ENCODE data around the gene RIT2.

RIT2 gene

GRCh38 chr18:43115076-43115921, at the start of gene RIT2:
RIT2 (minus strand) TSS chr18:43115685.
- no peak for DNase-seq

GRCh38 chr18:43161528-43161927, 46.0 kb upstream of the RIT2 start:
- no peak for DNase-seq

GRCh38 chr18:43160509-43160908, 45.0 kb upstream of the RIT2 start:
- no peak for DNase-seq

GRCh38 chr18:43159926-43160325, 44.4 kb upstream of the RIT2 start:
- DNase-seq = no peak

- no peak for DNase-seq
Measured at GRCh38 chr18:43159086-43159770, 43.7 kb upstream of the RIT2 start.

GRCh38 chr18:43158381-43158780, 42.9 kb upstream of the RIT2 start:
- DNase-seq = no peak

GRCh38 chr18:43155842-43156241, 40.4 kb upstream of the RIT2 start:
- no peak for DNase-seq

GRCh38 chr18:43148231-43148630, 32.7 kb upstream of the RIT2 start:
- DNase-seq = no peak

- DNase-seq = no peak
Measured at GRCh38 chr18:43141208-43141607, 25.7 kb upstream of the RIT2 start.

- no peak for DNase-seq
Measured at GRCh38 chr18:43139288-43139946, 23.9 kb upstream of the RIT2 start.

- DNase-seq = no peak
Measured at GRCh38 chr18:43134876-43135275, 19.4 kb upstream of the RIT2 start.

GRCh38 chr18:43130716-43131260, 15.3 kb upstream of the RIT2 start:
- no peak for DNase-seq

- DNase-seq = no peak
Measured at GRCh38 chr18:43129946-43130524, 14.6 kb upstream of the RIT2 start.

GRCh38 chr18:43125471-43125870, 10.0 kb upstream of the RIT2 start:
- DNase-seq = no peak

GRCh38 chr18:43122955-43123354, 7.5 kb upstream of the RIT2 start:
- no peak for DNase-seq

- no peak for DNase-seq
Measured at GRCh38 chr18:43116699-43117294, 1.3 kb upstream of the RIT2 start.

GRCh38 chr18:43113220-43113895, 2.1 kb downstream of the RIT2 start:
- no peak for DNase-seq

GRCh38 chr18:43108882-43109281, 6.6 kb downstream of the RIT2 start:
- no peak for DNase-seq

GRCh38 chr18:43108469-43108868, 7.0 kb downstream of the RIT2 start:
- DNase-seq = no peak

- no peak for DNase-seq
Measured at GRCh38 chr18:43093646-43094045, 21.8 kb downstream of the RIT2 start.

GRCh38 chr18:43092539-43092938, 22.9 kb downstream of the RIT2 start:
- DNase-seq = no peak

- no peak for DNase-seq
Measured at GRCh38 chr18:43081396-43081795, 34.1 kb downstream of the RIT2 start.

Data from CD4-positive, alpha-beta T cell treated with Interleukin-10 for 1 hour (primary cell).